HepG2 (cell line): ENCODE data around the gene WDR7. TPM values are rescaled to one million over a fixed set of nuclear protein-coding genes. Genes with fewer than 3 reads are reported as not detected.
A peak's percentile ranks its signal among the peaks of the same experiment; 100 is the strongest.

Experiments
- ATAC-seq: fragments of 200-7000 bp; cut with Tn5 transposase; 3 replicates; pipeline ENCODE4 v1.9.1; 2020; ENCODE audit warnings: mild to moderate bottlenecking, moderate library complexity
- BruUV-seq: library from RNA; stranded (reverse); fragments of 400-500 nt; replicated peaks from 2 replicates; lab custom pipeline; 2021; lab: Mats Ljungman, UMichigan
- CTCF ChIA-PET: fragments of 300-600 bp; formaldehyde crosslinking; extraction: SDS; loops from one replicate; lab custom pipeline; 2021; ENCODE audit warnings: low total read pairs, inconsistent platforms, low intra/inter-chr PET ratio; lab: Yijun Ruan, JAX
- POLR2A ChIA-PET: fragments of 350-600 bp; sonication (Branson Sonifier 250); formaldehyde crosslinking; loops from one replicate; lab custom pipeline; 2020; ENCODE audit warnings: antibody characterized with exemption, inconsistent platforms; lab: Yijun Ruan, JAX
- DNase-seq: peaks from one replicate; pipeline ENCODE4 v3.0.0-alpha.2; 2015; ENCODE audit warnings: low spot score
- FAIRE-seq: peaks from 3 replicates; lab custom pipeline; 2011; peaks lifted over from hg19 to GRCh38; lab: Jason Lieb, UNC
- H2AFZ ChIP-seq: one replicate; pipeline ENCODE4 v1.6.1; 2011; ENCODE audit warnings: low read length, inconsistent platforms
- H3K27ac ChIP-seq: fragments of 300-600 bp; 3 replicates; pipeline ENCODE4 v1.8.0; 2011; ENCODE audit warnings: mixed run types, mild to moderate bottlenecking, mixed read lengths, low read length, inconsistent platforms; ENCODE audit not compliant: insufficient read depth; ENCODE audit errors: extremely low read length
- H3K27me3 ChIP-seq, 2 experiments: fragments of 200-600 bp in 1 of 2; 2 replicates in 1 of 2; 3 replicates in 1 of 2; pipeline versions ENCODE4 v1.6.0 to v1.8.0; 2011; ENCODE audit warnings: low read length in 2 of 2, mild to moderate bottlenecking in 2 of 2, moderate library complexity in 2 of 2, inconsistent platforms in 1 of 2; ENCODE audit not compliant: insufficient read depth in 2 of 2, control insufficient read depth in 1 of 2
- H3K36me3 ChIP-seq, 2 experiments: fragments of 200-600 bp in 1 of 2; replicated peaks in 1 of 2; 2 replicates in 1 of 2; 3 replicates in 1 of 2; pipeline versions ENCODE4 v1.5.1 to v1.8.0; 2011; ENCODE audit warnings: low read length in 2 of 2, inconsistent platforms in 1 of 2; ENCODE audit not compliant: insufficient read depth in 2 of 2, control insufficient read depth in 1 of 2
- H3K4me1 ChIP-seq: 2 replicates; pipeline ENCODE4 v1.5.1; 2012; ENCODE audit warnings: low read length, inconsistent platforms; ENCODE audit not compliant: insufficient read depth
- H3K4me2 ChIP-seq: 2 replicates; pipeline ENCODE4 v1.6.0; 2011; ENCODE audit warnings: low read depth, low read length, inconsistent platforms
- H3K4me3 ChIP-seq, 3 experiments: fragments of 200-600 bp in 1 of 3; sonication (generic), shearing (Covaris generic) in 1 of 3; replicated peaks in 1 of 3; 2 replicates each; pipeline ENCODE4 v1.5.1; 2011 to 2016; ENCODE audit warnings: low read length in 3 of 3, inconsistent platforms in 2 of 3, low read depth in 2 of 3, mild to moderate bottlenecking in 2 of 3, control low read depth in 1 of 3, mixed read lengths in 1 of 3; ENCODE audit not compliant: insufficient read depth in 1 of 3
- H3K79me2 ChIP-seq: one replicate; pipeline ENCODE4 v1.6.1; 2011; ENCODE audit warnings: low read length, inconsistent platforms; ENCODE audit not compliant: insufficient read depth
- H3K9ac ChIP-seq: 2 replicates; pipeline ENCODE4 v1.6.0; 2011; ENCODE audit warnings: mild to moderate bottlenecking, low read depth, low read length, inconsistent platforms; ENCODE audit not compliant: insufficient read depth
- H3K9me3 ChIP-seq: 2 replicates; pipeline ENCODE4 v1.5.1; 2012; ENCODE audit warnings: mild to moderate bottlenecking, low read length
- H4K20me1 ChIP-seq: 2 replicates; pipeline ENCODE4 v1.6.0; 2011; ENCODE audit warnings: inconsistent platforms, mild to moderate bottlenecking, low read length, moderate library complexity; ENCODE audit not compliant: insufficient read depth
- EHMT2 ChIP-seq: fragments of 200-600 bp; sonication (generic); IDR thresholded peaks from 2 replicates; pipeline ENCODE4 v1.7.0; 2017; ENCODE audit warnings: antibody characterized with exemption, low read depth, low read length, borderline replicate concordance
- KDM1A ChIP-seq: IDR thresholded peaks from 2 replicates; pipeline ENCODE4 v1.6.1; 2016; ENCODE audit warnings: missing compliant biosample characterization
- MAFF ChIP-seq: IDR thresholded peaks from 2 replicates; pipeline ENCODE4 v1.6.1; 2011; ENCODE audit warnings: low read depth, low read length, improper control_type of control experiment
- MAFK ChIP-seq, 2 experiments: IDR thresholded peaks in 1 of 2; conservative IDR thresholded peaks in 1 of 2; 2 replicates each; pipeline ENCODE4 v1.6.1; 2011; ENCODE audit warnings: improper control_type of control experiment in 2 of 2, low read length in 2 of 2
- RFX1 ChIP-seq: fragments of 450-650 bp; IDR thresholded peaks from 2 replicates; pipeline ENCODE4 v1.6.1; 2017
- SMAD9 ChIP-seq: sonication (generic); formaldehyde crosslinking; IDR thresholded peaks from 2 replicates; pipeline ENCODE4 v1.5.1; 2020; ENCODE audit warnings: mild to moderate bottlenecking, missing genetic modification reagents
- SNRNP70 ChIP-seq: fragments of 200-400 bp; formaldehyde crosslinking; IDR thresholded peaks from 2 replicates; pipeline ENCODE4 v1.6.1; 2017; ENCODE audit warnings: mild to moderate bottlenecking, low read depth, low read length, moderate library complexity
- SRY ChIP-seq: sonication (generic); formaldehyde crosslinking; IDR thresholded peaks from 2 replicates; pipeline ENCODE4 v1.8.0; 2022; ENCODE audit warnings: mild to moderate bottlenecking, missing genetic modification reagents
- ZBTB3 ChIP-seq: sonication (generic); formaldehyde crosslinking; IDR thresholded peaks from 2 replicates; pipeline ENCODE4 v1.4.0; 2020; ENCODE audit warnings: low read depth, mild to moderate bottlenecking, moderate library complexity, missing genetic modification reagents, borderline replicate concordance
- ZNF143 ChIP-seq: sonication (generic); formaldehyde crosslinking; IDR thresholded peaks from 2 replicates; pipeline ENCODE4 v1.4.0; 2020; ENCODE audit warnings: missing genetic modification reagents
- ZNF225 ChIP-seq: sonication (generic); formaldehyde crosslinking; IDR thresholded peaks from 2 replicates; pipeline ENCODE4 v1.4.0; 2020; ENCODE audit warnings: mild to moderate bottlenecking, missing genetic modification reagents
- ZNF24 ChIP-seq: fragments of 450-650 bp; IDR thresholded peaks from 2 replicates; pipeline ENCODE4 v1.6.1; 2017; ENCODE audit warnings: antibody characterized with exemption, mild to moderate bottlenecking
- ZNF251 ChIP-seq: sonication (generic); formaldehyde crosslinking; IDR thresholded peaks from 2 replicates; pipeline ENCODE4 v1.9.0; 2021; ENCODE audit warnings: mild to moderate bottlenecking, missing genetic modification reagents
- ZNF383 ChIP-seq: sonication (generic); formaldehyde crosslinking; IDR thresholded peaks from 2 replicates; pipeline ENCODE4 v1.4.0; 2020; ENCODE audit warnings: missing genetic modification reagents, mild to moderate bottlenecking, borderline replicate concordance
- ZNF563 ChIP-seq: sonication (generic); formaldehyde crosslinking; IDR thresholded peaks from 2 replicates; pipeline ENCODE4 v1.8.0; 2022; ENCODE audit warnings: mild to moderate bottlenecking, moderate library complexity, missing genetic modification reagents
- WGBS: methylation state at CpG from one replicate; pipeline ENCODE4 v1.1.6; 2017; ENCODE audit warnings: low lambda C conversion rate; 5-methylcytosine and 5-hydroxymethylcytosine counted together
- in situ Hi-C: cut with HindIII; loops from 2 replicates; pipeline ENCODE4 v1.10.0; 2017; ENCODE audit warnings: low pct_unique_long_range_greater_than_20kb; ENCODE audit not compliant: extremely low pct_ligation_motif_present
- intact Hi-C: fragments of 100-400 bp; cut with micrococcal nuclease; formaldehyde crosslinking; loops from one replicate; pipeline ENCODE4 v1.10.0; 2022; ENCODE audit not compliant: unreplicated experiment
- polyA plus RNA-seq, 8 experiments: library from polyadenylated mRNA; depleted of rRNA in 3 of 8; stranded (reverse) in 7 of 8; unstranded in 1 of 8; fragments of >200 nt; fragmentation: Illumina TruSeq in 4 of 8; extraction: Trizol in 4 of 8; gene quantifications; 2 replicates each; pipeline versions ENCODE4 v1.2.1 to v1.2.3, GENCODE V29; 2011 to 2016; ENCODE audit warnings: low read depth in 4 of 8, missing spikeins in 1 of 8, mixed read lengths in 1 of 8; ENCODE audit not compliant: insufficient read depth in 1 of 8
- total RNA-seq, 5 experiments: library from RNA; depleted of rRNA; stranded (reverse); fragments of >200 nt; fragmentation: Illumina TruSeq; extraction: Trizol; gene quantifications; 2 replicates each; pipeline ENCODE4 v1.2.3, GENCODE V29; 2016; ENCODE audit warnings: low read depth in 1 of 5
- TF ChIP-seq, protein P1 (sequence below): sonication (generic); formaldehyde crosslinking; IDR thresholded peaks from 2 replicates; pipeline ENCODE4 v1.8.0; 2022; ENCODE audit warnings: mild to moderate bottlenecking, missing genetic modification reagents, moderate library complexity
- TF ChIP-seq, protein P2 (sequence below): sonication (generic); formaldehyde crosslinking; IDR thresholded peaks from 2 replicates; pipeline ENCODE4 v1.5.0; 2020; ENCODE audit warnings: mild to moderate bottlenecking, missing genetic modification reagents

Gene WDR7
- total and polyA plus RNA-seq, 2 of the 13 experiments (the other 11 are each of a cell fraction or from before 2014, with no cell fraction given) = 2.0 to 7.8 TPM

DNA sequence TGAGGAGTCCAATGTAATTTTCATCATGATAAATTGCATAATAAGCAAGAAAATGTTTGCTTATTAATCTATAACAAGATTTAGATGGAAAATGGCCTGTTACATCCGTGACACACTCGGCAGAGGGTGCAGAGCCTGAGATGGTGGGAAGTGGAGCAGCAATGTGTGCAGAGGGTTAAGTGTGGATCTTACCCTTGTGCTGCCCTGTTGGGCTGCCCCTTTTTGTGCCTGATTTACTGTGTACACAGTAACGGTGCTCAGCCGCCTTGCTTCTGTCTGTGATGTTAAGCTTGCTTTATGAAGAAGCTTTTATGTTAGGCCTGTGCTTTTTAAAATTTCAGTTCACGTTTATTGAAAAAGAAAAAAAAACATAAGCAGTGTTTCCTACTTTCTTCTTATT is 275.6 kb downstream of the WDR7 start:
- no peak for FAIRE-seq
- no peaks in the 10 kb centered on the region for H4K20me1 ChIP-seq
- BruUV-seq = no TSS peak
- TF ChIP-seq SRY (CRISPR knock-in tag) (no peak), SNRNP70 (no peak), ZNF143 (no peak), SMAD9 (no peak), ZNF383 (CRISPR knock-in tag) (no peak), RFX1 (no peak), MAFF (peak; percentile 35; the same call in 1 of the 2 replicates), ZNF251 (CRISPR knock-in tag) (no peak), MAFK (conservative IDR thresholded peaks at IDR 0.05 in 1 of 2, IDR thresholded peaks at IDR 0.05 in 1 of 2; ENCODE audit: low read length in 2 of 2) (peak; percentile 17 to 44; a peak in 2 of 4 replicates), KDM1A (no peak), ZNF24 (no peak), ZNF225 (no peak), ZBTB3 (CRISPR knock-in tag) (no peak), EHMT2 (no peak), ZNF563 (no peak)
- TF ChIP-seq, protein P1, sequence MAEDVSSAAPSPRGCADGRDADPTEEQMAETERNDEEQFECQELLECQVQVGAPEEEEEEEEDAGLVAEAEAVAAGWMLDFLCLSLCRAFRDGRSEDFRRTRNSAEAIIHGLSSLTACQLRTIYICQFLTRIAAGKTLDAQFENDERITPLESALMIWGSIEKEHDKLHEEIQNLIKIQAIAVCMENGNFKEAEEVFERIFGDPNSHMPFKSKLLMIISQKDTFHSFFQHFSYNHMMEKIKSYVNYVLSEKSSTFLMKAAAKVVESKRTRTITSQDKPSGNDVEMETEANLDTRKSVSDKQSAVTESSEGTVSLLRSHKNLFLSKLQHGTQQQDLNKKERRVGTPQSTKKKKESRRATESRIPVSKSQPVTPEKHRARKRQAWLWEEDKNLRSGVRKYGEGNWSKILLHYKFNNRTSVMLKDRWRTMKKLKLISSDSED (CRISPR knock-in tag) = no peak
- TF ChIP-seq, protein P2, sequence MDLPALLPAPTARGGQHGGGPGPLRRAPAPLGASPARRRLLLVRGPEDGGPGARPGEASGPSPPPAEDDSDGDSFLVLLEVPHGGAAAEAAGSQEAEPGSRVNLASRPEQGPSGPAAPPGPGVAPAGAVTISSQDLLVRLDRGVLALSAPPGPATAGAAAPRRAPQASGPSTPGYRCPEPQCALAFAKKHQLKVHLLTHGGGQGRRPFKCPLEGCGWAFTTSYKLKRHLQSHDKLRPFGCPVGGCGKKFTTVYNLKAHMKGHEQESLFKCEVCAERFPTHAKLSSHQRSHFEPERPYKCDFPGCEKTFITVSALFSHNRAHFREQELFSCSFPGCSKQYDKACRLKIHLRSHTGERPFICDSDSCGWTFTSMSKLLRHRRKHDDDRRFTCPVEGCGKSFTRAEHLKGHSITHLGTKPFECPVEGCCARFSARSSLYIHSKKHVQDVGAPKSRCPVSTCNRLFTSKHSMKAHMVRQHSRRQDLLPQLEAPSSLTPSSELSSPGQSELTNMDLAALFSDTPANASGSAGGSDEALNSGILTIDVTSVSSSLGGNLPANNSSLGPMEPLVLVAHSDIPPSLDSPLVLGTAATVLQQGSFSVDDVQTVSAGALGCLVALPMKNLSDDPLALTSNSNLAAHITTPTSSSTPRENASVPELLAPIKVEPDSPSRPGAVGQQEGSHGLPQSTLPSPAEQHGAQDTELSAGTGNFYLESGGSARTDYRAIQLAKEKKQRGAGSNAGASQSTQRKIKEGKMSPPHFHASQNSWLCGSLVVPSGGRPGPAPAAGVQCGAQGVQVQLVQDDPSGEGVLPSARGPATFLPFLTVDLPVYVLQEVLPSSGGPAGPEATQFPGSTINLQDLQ (CRISPR knock-in tag) = no peak
- TF ChIP-seq, all 625 proteins: peak for 2
- Histone ChIP-seq H3K27me3 (no peaks in the 10 kb centered on the region), H3K36me3 (no peaks in the 10 kb centered on the region), H3K9me3 (no peaks in the 10 kb centered on the region), H3K4me1 (no peaks in the 10 kb centered on the region), H2AFZ (no peak overlapping the region), H3K27ac (no peak overlapping the region), H3K4me2 (no peak overlapping the region), H3K4me3 (no peak overlapping the region), H3K79me2 (no peaks in the 10 kb centered on the region), H3K9ac (no peak overlapping the region)
- CTCF ChIA-PET = no interaction called here
- in situ Hi-C loops (no loop called here), intact Hi-C loops (no loop called here)
- no peak for ATAC-seq
- POLR2A ChIA-PET = no interaction called here
- 82% methylated on average over 5 of the region's 5 CpGs for WGBS
- DNase-seq = no peak
